Thoracic aorta (tissue), 2 donors: Measurements from ENCODE around the gene ADM5. TPM values are rescaled to one million over a fixed set of nuclear protein-coding genes. Genes with fewer than 3 reads are reported as not detected.

Experiments used
- ATAC-seq: fragments of 150-250 bp; one replicate; pipeline ENCODE4 v1.8.0; 2017; ENCODE audit warnings: low read depth; ENCODE audit not compliant: insufficient number of reproducible peaks, low FRiP score
- DNase-seq: peaks from one replicate; pipeline ENCODE4 v3.0.0-alpha.2; 2020; ENCODE audit warnings: low spot score
- H3K27ac ChIP-seq, 2 donors: fragments of 200-600 bp; sonication (generic); 1 replicate in 1 of 2; 2 replicates in 1 of 2; pipeline ENCODE4 v1.5.1; 2016; ENCODE audit warnings: mild to moderate bottlenecking in 2 of 2, moderate library complexity in 2 of 2
- H3K27me3 ChIP-seq: fragments of 200-600 bp; sonication (generic); replicated peaks from 2 replicates; pipeline ENCODE4 v1.6.0; 2016; ENCODE audit warnings: mild to moderate bottlenecking; ENCODE audit not compliant: insufficient read depth
- H3K36me3 ChIP-seq: fragments of 200-600 bp; sonication (generic); one replicate; pipeline ENCODE4 v1.5.1; 2016
- H3K4me1 ChIP-seq, 2 donors: fragments of 200-600 bp; sonication (generic); 1 replicate in 1 of 2; 2 replicates in 1 of 2; pipeline versions ENCODE4 v1.5.1 to v1.6.0; 2016; ENCODE audit warnings: low read depth in 2 of 2, mild to moderate bottlenecking in 1 of 2; ENCODE audit not compliant: control insufficient read depth in 1 of 2
- H3K4me3 ChIP-seq: fragments of 200-600 bp; sonication (generic); 2 replicates; pipeline ENCODE4 v1.5.1; 2016; ENCODE audit warnings: mild to moderate bottlenecking
- H3K9me3 ChIP-seq: fragments of 200-600 bp; sonication (generic); 2 replicates; pipeline ENCODE4 v1.5.1; 2016
- CTCF ChIP-seq: fragments of 200-600 bp; sonication (generic); IDR thresholded peaks from one replicate; pipeline ENCODE4 v1.5.1; 2019; ENCODE audit warnings: antibody characterized with exemption
- total RNA-seq, 2 donors: library from RNA; depleted of rRNA; stranded (reverse); fragments of >200 nt; gene quantifications; one replicate each; pipeline versions ENCODE4 v1.1.0 to v1.2.3, GENCODE V29; 2016

The ADM5 gene
- total RNA-seq, 2 donors from 2014 or later = 2.8 to 6.4 TPM

- H3K27me3 ChIP-seq = no peaks in the 10 kb centered on the region
- no peak overlapping the region for H3K27ac ChIP-seq
- H3K4me3 ChIP-seq = no peak overlapping the region
- peaks cover 78% of the 10 kb centered on the region for H3K36me3 ChIP-seq
- no peaks in the 10 kb centered on the region for H3K9me3 ChIP-seq
- no peak for TF ChIP-seq CTCF
- DNase-seq (no peak), ATAC-seq (no peak)
- H3K4me1 ChIP-seq = no peaks in the 10 kb centered on the region
Measured at GRCh38 chr19:49655570-49656455, 33.6 kb upstream of the ADM5 start.

GRCh38 chr19:49656456-49657109 is 32.8 kb upstream of the ADM5 start:
- no peak for TF ChIP-seq CTCF
- ATAC-seq (no peak), DNase-seq (no peak)
- no peaks in the 10 kb centered on the region for H3K4me1 ChIP-seq
- H3K27ac ChIP-seq = no peak overlapping the region
- peaks cover 72% of the 10 kb centered on the region for H3K36me3 ChIP-seq
- no peaks in the 10 kb centered on the region for H3K9me3 ChIP-seq
- H3K4me3 ChIP-seq = no peak overlapping the region
- no peaks in the 10 kb centered on the region for H3K27me3 ChIP-seq

- Histone ChIP-seq H3K4me1 (no peaks in the 10 kb centered on the region), H3K27ac (no peak overlapping the region), H3K27me3 (no peaks in the 10 kb centered on the region), H3K9me3 (no peaks in the 10 kb centered on the region), H3K36me3 (peaks cover 77% of the 10 kb centered on the region), H3K4me3 (no peak overlapping the region)
- no peak for DNase-seq
- TF ChIP-seq CTCF = no peak
- ATAC-seq = no peak
Measured at GRCh38 chr19:49657493-49658138, 31.8 kb upstream of the ADM5 start.

- no peaks in the 10 kb centered on the region for H3K4me1 ChIP-seq
- no peak for TF ChIP-seq CTCF
- H3K4me3 ChIP-seq = no peak overlapping the region
- H3K27me3 ChIP-seq = no peaks in the 10 kb centered on the region
- no peaks in the 10 kb centered on the region for H3K9me3 ChIP-seq
- peaks cover 77% of the 10 kb centered on the region for H3K36me3 ChIP-seq
- DNase-seq (no peak), ATAC-seq (no peak)
- no peak overlapping the region for H3K27ac ChIP-seq
Measured at GRCh38 chr19:49658139-49658517, 31.3 kb upstream of the ADM5 start.
